GM10266 (cell line): ENCODE measurements around the gene PSEN2.
"Not testable (repeated sequence)": the region's sequence is repeated elsewhere in the genome, so short reads cannot be mapped to it uniquely, and the experiment has no call there.

Experiments used
- DNase-seq: peaks from one replicate; pipeline ENCODE4 v3.0.0; 2012; ENCODE audit errors: extremely low spot score
- CTCF ChIP-seq: IDR thresholded peaks from 2 replicates; pipeline ENCODE4 v1.5.1; 2012; ENCODE audit warnings: mild to moderate bottlenecking, low read depth; ENCODE audit not compliant: control insufficient read depth, insufficient read depth; ENCODE audit errors: missing control alignments

The PSEN2 gene

GRCh38 chr1:226919995-226920394 is 49.6 kb downstream of the PSEN2 start:
- DNase-seq: no peak
- no peak for TF ChIP-seq CTCF

GRCh38 chr1:226920446-226920894 is 50.1 kb downstream of the PSEN2 start:
- DNase-seq: no peak
- TF ChIP-seq CTCF: no peak

- no peak for DNase-seq
- TF ChIP-seq CTCF: no peak
These were observed 51.1 kb downstream of the PSEN2 start for GRCh38 chr1:226921504-226921903.

- not testable (repeated sequence) for DNase-seq
These were observed 59.1 kb downstream of the PSEN2 start for GRCh38 chr1:226929260-226930111.

GRCh38 chr1:226934483-226935237 is 64.2 kb downstream of the PSEN2 start:
- no peak for TF ChIP-seq CTCF
- DNase-seq: no peak

GRCh38 chr1:226937940-226938725 is 67.7 kb downstream of the PSEN2 start:
- DNase-seq: no peak
- no peak for TF ChIP-seq CTCF

GRCh38 chr1:226938903-226939437 is 68.6 kb downstream of the PSEN2 start:
- no peak for TF ChIP-seq CTCF
- DNase-seq: no peak
